GM18861 (cell line): ENCODE results near the gene SCN3A.

ENCODE experiments used
- ATAC-seq: cut with Tn5 transposase; IDR thresholded peaks from one replicate; pipeline ENCODE4 v1.9.1; 2021; ENCODE audit not compliant: unreplicated experiment

SCN3A gene

GRCh38 chr2:165203689-165204559 lies at the start of gene SCN3A:
SCN3A (minus strand) TSS chr2:165204050; CDS start chr2:165176394, 27,656 bp downstream.
- ATAC-seq, result peak; percentile 54

- no peak for ATAC-seq
Observed at GRCh38 chr2:165253178-165253577, 49.3 kb upstream of the SCN3A start.

GRCh38 chr2:165251366-165251765 lies 47.5 kb upstream of the SCN3A start:
- no peak for ATAC-seq

GRCh38 chr2:165248238-165248637 lies 44.4 kb upstream of the SCN3A start:
- ATAC-seq, result no peak

- ATAC-seq, result no peak
Observed at GRCh38 chr2:165245081-165245793, 41.4 kb upstream of the SCN3A start.

GRCh38 chr2:165240916-165241315 lies 37.1 kb upstream of the SCN3A start:
- ATAC-seq, result no peak

GRCh38 chr2:165239856-165240515 lies 36.1 kb upstream of the SCN3A start:
- no peak for ATAC-seq

- ATAC-seq, result peak; percentile 68
Observed at GRCh38 chr2:165239230-165239629, 35.4 kb upstream of the SCN3A start, which contains the start of gene SCN2A. SCN2A (plus strand) TSS chr2:165239414; CDS start chr2:165295824, 56,410 bp downstream.

GRCh38 chr2:165238295-165238694 lies 34.4 kb upstream of the SCN3A start:
- ATAC-seq, result no peak

GRCh38 chr2:165237056-165237455 lies 33.2 kb upstream of the SCN3A start:
- no peak for ATAC-seq

- ATAC-seq, result no peak
Observed at GRCh38 chr2:165227571-165227970, 23.7 kb upstream of the SCN3A start.

GRCh38 chr2:165224941-165225340 lies 21.1 kb upstream of the SCN3A start:
- no peak for ATAC-seq

GRCh38 chr2:165219481-165219880 lies 15.6 kb upstream of the SCN3A start:
- no peak for ATAC-seq

- no peak for ATAC-seq
Observed at GRCh38 chr2:165214093-165214492, 10.2 kb upstream of the SCN3A start.

GRCh38 chr2:165208094-165208493 lies 4.2 kb upstream of the SCN3A start:
- no peak for ATAC-seq

- ATAC-seq, result no peak
Observed at GRCh38 chr2:165205865-165206264, 2.0 kb upstream of the SCN3A start.

- ATAC-seq, result no peak
Observed at GRCh38 chr2:165202239-165202638, 1.6 kb downstream of the SCN3A start.

- ATAC-seq, result no peak
Observed at GRCh38 chr2:165198181-165198580, 5.7 kb downstream of the SCN3A start.

- ATAC-seq, result no peak
Observed at GRCh38 chr2:165197346-165197745, 6.5 kb downstream of the SCN3A start.

- ATAC-seq, result no peak
Observed at GRCh38 chr2:165196411-165196810, 7.4 kb downstream of the SCN3A start.

- ATAC-seq, result peak; percentile 91
Observed at GRCh38 chr2:165193178-165193777, 10.6 kb downstream of the SCN3A start.
